HK-2 (cell line): ENCODE results near the gene POLE3.
"Not testable (repeated sequence)": the region's sequence is repeated elsewhere in the genome, so short reads cannot be mapped to it uniquely, and the experiment has no call there.

Source experiments
- DNase-seq: peaks from one replicate; pipeline ENCODE4 v3.0.0-alpha.2; 2018; ENCODE audit not compliant: unreplicated experiment

Gene POLE3

DNA sequence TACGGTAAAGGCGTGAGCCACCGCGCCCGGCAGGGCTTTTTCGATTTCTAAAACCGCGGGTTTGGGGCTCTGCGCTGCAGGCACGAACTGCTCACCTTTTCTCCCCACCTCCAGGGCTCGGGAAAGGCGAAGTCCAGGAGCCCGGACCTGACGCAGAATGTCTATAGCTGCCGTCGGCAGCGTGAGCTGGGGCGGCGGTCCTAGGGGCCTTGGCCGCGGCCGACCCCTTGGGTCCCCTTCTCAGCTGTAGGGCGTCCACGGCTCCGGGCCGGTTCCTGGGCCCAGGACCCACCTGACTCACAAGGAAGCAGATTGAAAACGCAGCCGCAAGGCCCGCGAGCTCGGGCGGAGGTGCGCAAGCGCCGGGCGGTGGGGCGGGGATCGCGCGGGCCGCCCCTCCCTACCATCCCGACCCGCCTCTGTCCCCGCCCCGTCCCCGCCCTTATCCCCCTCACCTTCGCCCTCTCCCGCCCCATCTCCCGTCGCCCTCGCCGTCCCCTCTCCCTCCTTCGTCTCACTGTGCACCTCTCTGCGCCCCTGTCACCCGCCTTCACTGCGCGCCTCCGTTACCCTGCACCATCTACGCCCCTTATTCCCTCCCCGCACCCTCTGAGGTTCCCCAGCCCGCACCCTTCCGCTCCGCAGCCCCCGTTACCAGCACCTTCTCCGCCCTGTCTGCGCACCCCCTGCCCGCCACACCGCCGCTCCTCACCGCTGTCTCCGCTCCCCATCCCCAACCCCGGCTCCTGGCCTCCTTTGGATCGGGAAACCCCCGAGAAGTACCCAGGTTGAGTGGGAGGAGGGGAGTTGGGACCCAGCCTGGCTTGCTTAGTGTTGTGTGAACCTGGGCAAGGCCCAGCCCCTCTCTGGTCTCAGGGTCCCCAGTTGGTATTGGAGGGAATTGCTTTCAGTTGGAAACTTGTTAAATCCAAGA lies 33.6 kb downstream of the POLE3 start, which contains the start of gene HDHD3:
HDHD3 (minus strand) TSS at position 353 of the 934 bp plus-strand sequence. CDS start 2,632 bp downstream, outside the sequence.
- DNase-seq, result peak; percentile 60

GRCh38 chr9:113375057-113376023 lies 35.1 kb downstream of the POLE3 start:
- no peak for DNase-seq

DNA sequence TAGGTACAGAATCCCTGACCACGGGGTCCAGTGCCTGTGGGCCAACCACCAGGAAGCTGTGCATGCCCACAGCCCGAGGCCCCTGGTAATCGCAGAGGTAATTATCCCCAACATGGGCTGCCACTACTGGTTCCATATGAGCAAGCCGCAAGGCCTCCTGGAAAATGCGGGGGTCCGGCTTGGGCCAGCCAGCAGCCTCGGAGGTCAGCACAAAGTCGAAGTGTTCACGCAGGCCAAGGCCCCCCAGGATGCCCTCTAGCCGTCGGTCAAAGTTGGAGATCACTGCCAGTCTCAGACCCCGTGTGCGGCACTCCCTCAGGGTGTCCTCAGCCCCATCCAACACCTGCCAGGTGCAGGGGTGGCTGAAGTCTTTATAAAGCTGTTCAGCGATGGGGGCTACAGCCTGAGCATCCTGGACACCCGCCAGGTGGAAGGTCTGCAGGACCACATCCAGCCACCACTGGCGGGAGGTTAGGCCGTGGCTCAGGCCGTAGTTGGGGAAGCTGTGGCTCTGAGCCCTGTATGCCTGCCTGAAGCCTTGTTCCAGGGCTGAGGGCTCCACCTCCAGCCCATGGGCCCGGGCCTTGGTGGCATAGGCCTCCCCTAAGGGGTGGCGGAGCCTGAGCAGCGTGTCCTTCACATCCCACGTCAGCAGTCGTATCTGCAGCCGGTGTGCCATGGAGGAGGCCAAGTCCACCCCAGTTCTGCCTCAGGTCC lies 36.6 kb downstream of the POLE3 start:
- no peak for DNase-seq

- DNase-seq, result no peak
Observed at GRCh38 chr9:113373256-113373655, 37.2 kb downstream of the POLE3 start.

GRCh38 chr9:113372059-113372458 lies 38.4 kb downstream of the POLE3 start:
- DNase-seq, result no peak

DNA sequence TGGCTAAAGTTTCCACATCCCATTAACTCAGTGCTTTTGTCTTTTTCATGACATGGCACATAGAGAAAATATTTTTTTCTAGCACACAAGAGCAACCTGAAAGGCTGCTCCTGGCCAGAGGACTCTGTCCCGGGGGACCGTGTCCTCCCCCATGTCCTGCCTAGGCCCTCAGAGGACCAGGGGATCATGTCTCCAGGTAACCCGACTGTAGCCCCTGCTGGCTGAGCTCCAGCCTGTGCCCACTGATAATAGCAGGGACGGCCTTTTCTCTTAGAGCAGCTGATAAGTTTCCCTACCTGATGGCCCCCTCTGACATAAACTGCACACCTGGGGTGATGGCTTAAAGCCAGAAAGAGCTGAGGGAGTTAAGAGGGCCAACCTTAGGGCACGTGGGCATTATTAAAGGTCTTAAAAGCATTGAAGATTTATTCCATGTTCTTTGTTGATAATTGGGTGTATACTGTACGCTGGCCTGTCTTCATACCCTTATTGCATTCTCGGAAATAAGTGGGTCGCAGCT lies 39.6 kb downstream of the POLE3 start:
- DNase-seq, result no peak

GRCh38 chr9:113369855-113370140 lies 40.7 kb downstream of the POLE3 start:
- no peak for DNase-seq

GRCh38 chr9:113368982-113369854 lies 41.3 kb downstream of the POLE3 start:
- no peak for DNase-seq

GRCh38 chr9:113368348-113368981 lies 42.0 kb downstream of the POLE3 start:
- DNase-seq, result no peak

GRCh38 chr9:113365652-113366051 lies 44.8 kb downstream of the POLE3 start:
- DNase-seq, result not testable (repeated sequence)

DNA sequence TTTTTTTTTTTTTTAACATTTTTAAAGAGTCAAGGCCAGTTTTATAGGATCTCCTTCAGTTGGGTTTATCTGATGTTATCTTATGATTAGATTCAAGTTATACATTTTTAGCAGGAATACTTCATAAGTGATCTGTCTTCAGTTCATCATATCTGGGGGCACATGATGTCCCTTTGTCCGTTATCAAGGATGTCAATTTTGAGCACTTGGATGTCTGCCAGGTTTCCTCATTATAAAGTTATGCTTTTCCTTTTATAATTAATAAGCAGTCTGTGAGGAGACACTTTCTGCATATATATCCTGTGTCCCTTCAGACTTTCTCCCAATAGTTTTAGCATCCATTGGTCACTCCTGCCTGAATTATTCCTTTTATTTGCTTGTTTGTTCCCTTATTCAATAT lies 45.5 kb downstream of the POLE3 start:
- no peak for DNase-seq

GRCh38 chr9:113363336-113363735 lies 47.1 kb downstream of the POLE3 start:
- DNase-seq, result no peak

GRCh38 chr9:113361304-113362018 lies 49.0 kb downstream of the POLE3 start:
- no peak for DNase-seq

GRCh38 chr9:113360242-113360842 lies 50.1 kb downstream of the POLE3 start:
- no peak for DNase-seq

GRCh38 chr9:113359385-113359784 lies 51.1 kb downstream of the POLE3 start:
- no peak for DNase-seq
